HS-27A (cell line): ENCODE data around the gene CCDC7.
"Not testable (repeated sequence)": the region's sequence is repeated elsewhere in the genome, so short reads cannot be mapped to it uniquely, and the experiment has no call there.

Source experiments
- DNase-seq: peaks from one replicate; pipeline ENCODE4 v3.0.0-alpha.2; 2012; ENCODE audit warnings: low read depth, missing footprints

The CCDC7 gene

DNA sequence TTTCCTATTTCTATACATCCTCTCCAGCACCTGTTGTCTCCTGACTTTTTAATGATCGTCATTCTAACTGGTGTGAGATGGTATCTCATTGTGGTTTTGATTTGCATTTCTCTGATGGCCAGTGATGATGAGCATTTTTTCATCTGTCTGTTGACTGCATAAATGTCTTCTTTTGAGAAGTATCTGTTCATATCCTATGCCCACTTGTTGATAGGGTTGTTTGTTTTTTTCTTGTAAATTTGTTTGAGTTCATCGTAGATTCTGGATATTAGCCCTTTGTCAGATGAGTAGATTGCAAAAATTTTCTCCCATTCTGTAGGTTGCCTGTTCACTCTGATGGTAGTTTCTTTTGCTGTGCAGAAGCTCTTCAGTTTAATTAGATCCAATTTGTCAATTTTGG lies 253.7 kb downstream of the CCDC7 start:
- not testable (repeated sequence) for DNase-seq

DNA sequence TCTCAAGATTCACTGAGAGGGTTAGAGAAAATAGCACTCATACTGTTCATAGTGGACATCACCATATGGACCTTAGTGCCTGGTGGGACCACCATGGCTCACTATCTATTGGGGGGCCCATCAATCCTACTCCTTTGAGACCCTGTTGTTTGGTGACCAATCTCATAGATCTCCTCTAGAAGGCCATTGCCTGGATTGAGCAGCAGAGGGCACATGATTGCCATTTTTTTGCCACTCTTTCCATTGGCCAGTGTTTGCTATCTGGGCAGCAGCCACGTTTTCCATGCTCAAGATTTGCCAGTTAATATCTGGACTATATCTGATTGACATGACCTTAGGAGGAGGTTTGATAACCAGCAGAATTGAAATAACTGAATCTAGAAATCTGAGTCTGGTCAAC lies 267.6 kb downstream of the CCDC7 start:
- no peak for DNase-seq

DNA sequence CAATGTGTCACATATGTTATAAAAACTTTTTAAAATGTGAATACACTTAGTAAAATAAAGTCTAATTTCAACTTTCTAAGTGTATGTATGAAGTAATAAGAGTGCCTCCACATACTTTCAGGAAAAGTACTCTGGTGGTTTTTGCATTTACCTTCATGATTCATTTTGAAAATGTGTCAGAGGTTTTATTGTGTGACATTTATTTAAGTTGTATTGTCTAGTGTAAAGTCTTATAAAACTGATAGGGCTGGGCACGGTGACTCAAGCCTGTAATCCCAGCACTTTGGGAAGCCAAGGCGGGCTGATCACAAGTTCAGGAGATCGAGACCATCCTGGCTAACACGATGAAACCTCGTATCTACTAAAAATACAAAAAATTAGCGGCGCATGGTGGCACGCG lies 285.6 kb downstream of the CCDC7 start:
- no peak for DNase-seq

DNA sequence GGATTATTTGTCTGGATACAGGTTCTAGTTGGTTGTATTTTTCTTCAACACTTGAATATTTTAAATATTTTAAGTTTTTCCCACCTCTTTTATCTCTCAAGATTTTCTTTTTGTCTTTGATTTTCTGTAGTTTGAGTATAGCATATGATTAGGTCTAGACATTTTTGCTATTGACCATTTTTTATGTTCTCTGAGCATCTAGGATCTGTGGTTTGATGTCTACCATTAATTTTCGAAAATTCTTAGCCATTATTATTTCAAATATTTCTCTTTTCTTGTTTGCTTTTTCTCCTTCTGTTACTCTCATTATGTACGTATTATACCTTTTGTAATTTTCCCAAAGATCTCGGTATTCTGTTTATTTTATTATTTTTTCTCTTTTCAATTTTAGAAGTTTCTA lies 293.0 kb downstream of the CCDC7 start:
- DNase-seq, result no peak

DNA sequence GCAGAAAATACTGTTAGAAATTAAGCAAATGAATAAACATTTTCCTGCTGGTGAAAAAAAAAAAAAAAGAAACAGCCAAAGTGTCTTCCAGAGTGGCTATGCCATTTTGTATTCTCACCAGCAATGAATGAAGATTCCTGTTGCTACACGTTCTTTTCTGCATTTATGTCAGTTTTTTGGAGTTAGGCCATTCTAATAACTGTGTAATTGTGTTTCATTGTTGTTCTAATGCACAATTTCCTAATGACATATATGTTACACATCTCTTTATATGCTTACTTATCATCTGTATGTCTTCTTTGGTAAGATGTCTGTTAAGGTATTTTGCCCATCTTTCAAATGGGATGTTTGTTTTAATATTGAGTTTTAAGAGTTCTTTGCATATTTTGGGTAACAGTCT lies 298.4 kb downstream of the CCDC7 start:
- DNase-seq, result no peak

DNA sequence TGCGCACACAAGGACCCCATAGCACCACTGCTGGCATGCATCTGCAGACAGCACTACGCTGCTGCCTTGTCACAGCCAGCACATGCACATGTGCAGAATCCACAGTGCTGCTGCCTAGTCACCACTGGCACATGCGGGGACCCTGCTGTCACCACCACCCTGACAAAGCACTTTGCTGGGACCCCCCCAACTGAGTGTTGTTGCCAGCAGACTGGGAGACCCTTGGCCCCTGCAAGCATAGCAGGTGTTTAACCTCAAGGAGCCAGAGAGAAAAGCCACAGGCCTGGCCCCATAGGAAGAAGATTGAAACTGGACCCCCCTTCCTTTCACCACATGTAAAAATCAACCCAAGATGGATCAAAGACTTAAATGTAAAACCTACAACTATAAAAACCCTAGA lies 300.9 kb downstream of the CCDC7 start:
- no peak for DNase-seq

DNA sequence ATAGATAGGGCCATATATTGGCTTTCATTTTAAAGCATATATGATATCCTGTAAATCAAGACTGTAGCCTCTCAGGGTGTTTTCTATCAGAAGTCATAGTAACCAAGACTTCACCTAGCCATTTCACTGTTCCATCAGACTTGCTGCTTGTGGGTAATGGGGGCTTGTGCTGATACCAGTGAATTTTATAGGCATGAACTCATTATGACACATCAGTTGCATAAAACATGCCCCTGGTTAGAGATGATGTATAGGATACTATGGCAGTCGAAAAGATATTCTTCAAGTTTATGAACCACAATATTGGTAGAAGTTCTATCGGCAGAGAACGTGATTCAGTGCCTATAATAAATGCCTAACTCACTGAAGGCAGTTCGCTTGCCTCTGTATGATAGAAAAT lies 305.6 kb downstream of the CCDC7 start:
- DNase-seq, result no peak

DNA sequence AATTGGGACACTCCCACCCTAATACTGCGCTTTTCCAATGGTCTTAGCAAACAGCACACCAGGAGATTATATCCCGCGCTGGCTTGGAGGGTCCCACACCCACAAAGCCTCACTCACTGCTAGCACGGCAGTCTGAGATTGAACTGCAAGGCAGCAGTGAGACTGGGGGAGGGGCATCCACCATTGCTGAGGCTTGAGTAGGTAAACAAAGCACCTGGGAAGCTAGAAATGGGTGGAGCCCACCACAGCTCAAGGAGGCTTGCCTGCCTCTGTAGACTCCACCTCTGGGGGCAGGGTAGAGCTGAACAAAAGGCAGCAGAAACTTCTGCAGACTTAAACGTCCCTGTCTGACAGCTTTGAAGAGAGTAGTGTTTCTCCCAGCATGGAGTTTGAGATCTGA lies 309.0 kb downstream of the CCDC7 start:
- not testable (repeated sequence) for DNase-seq

DNA sequence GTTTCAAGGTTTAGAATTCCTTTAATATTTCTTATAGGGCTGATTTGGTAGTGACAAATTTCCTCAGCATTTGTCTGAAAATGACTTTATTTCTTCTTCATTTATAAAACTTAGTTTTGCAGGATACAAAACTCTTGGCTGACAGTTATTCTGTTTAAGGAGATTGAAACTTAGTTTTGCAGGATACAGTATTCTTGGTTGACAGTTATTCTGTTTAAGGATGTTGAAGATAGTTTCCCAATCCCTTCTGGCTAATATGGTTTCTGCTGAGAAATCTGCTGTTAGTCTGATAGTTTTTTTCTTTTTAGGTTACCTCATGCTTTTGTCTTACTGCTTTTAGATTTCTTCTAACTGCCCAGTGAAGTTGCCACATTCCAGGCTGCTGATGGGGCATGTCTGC lies 325.3 kb downstream of the CCDC7 start:
- DNase-seq, result no peak

DNA sequence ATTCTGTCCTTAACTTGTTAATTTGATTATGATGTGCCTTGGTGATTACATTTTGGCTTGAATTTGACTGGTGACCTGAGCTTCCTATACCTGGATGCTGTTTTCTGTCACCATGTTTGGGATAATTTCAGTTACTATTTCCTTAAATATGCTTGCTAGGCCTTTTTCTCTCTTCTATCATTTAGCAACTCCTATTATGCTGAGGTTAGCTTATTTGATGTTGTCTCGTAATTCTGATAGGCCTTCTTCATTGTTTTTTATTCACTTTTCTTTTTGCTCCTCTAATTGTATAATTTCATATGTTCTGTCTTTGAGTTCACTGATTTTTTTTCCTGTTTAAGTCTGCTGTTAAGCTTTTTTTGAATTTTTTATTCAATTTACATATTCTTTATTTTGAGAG lies 327.2 kb downstream of the CCDC7 start:
- no peak for DNase-seq

DNA sequence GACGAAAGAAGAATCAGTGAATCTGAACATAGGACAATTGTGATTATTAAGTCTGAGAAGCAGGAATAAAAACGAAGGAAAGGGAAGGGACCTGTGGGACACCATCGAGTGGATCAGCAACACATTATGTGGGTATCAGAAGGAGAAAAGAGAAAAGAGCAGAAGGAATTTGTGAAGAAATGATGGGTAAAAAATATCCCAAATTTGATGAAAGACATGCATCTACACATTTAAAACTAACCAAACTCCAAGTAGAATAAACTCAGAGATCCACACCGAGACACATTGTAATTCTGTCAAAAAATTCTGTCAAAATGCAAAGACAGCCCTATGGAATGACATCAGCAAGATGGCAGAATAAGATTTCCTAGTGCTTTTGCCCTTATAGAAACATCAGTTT lies 341.0 kb downstream of the CCDC7 start:
- DNase-seq, result no peak

DNA sequence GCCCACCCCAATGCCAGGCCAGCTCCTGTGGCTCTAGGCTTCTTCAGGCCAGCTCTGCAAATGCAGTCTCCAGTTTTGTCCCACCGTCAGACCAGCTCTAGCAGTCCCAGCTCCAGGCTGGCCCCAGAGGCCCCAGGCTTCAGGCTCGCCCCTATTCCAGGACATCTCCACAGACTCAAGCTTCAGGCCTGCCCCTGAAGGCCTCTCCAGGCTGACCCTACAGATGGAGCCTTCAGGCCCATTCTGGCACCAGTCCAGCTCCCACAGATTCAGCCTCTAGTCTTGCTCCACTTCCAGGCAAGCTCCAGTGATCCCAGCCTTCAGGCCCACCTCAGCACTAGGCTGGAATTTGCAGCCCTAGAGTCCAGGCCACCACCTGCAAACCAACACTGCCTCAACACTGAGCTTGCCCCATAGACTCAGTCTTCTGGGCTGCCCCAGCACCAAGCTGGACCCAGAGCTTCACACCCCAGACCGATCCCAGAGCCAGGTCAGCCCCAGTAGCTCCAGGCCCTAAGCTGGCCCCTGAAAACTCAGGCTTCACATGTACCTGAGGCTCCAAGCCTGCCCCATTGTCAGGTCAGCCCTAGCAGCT lies 341.8 kb downstream of the CCDC7 start:
- no peak for DNase-seq

DNA sequence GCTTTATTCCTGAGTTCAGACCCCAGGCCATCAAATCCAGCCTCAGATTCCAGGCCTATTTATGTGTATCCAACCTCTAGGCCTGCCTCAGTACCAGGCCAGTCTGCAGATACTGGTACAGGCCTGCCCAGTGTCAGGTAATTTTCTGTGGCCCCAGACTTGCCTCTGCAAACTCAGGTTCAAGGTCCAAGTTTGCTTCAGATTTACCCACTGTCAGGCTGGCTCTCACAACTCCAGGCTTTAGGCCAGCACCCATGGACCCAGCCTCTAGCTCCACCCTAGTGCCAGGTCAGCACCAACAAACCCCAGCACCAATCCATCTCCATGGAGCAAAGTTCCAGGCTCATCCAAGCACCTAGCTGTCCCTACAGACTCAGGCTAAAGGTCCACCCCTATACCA lies 342.4 kb downstream of the CCDC7 start:
- DNase-seq, result no peak

DNA sequence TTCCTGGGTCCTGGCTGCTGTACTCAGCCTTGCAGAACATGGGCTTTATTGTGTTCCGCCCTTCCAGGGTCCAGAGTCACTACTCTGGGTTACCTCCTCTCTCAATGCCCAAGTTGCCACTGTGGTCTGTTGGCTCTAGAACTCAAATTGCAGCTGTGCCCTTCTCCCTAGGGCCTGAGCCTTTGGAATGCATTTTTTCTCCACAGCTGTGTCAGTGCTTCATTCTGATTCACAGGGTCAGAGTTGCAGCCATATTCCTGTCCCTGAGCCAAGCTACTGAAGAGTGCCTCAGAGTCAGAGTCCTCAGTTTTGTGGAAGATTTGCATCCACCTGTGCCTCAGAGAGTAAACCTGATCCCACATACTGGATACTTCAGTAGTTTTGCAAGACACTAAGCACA lies 344.5 kb downstream of the CCDC7 start:
- no peak for DNase-seq

DNA sequence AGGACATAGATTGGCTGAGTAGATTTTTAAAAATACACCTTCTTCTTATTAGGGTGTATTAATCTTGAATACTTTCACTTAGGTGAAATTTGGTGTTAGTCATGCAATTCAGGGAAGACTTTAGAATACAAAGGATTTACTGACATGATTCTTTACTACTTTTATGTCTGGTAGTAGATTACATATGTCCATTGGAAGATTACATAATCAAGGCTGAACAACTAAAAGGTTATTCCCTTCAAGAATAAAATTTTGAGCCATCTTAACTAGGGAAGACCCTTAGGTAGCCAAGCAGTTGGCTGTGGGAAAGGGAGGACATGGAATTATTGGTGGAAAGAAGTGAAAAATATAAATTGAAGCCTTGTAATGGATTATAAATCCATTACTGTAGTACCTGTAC lies 347.1 kb downstream of the CCDC7 start:
- no peak for DNase-seq

DNA sequence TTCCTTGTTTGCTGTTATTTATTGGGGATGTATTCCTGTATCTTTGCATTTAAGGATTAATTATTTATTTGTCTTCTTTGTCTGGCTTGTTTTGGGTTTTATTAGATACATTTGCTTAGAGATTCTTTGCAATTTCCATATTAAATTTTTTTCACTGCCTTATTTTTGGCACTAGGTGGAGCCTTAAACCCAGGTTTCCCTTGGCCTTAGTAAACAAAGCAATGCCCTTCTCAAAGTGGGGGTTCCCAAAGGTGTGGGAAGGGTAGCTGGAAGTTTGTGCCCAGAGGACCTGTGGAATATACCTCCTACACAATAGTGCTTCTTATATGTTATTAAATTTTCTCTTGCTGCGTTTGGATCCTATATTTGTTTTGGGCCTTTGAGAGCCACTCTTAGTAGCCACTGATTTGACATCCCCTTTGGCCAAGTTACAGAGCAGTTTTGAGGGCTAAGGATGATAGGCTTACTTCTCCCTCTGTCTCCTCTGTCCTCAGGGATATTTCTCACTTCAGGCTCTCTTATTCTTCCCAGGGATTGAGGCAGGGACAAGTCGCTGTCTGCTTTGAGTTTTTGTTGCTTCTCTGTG lies 349.8 kb downstream of the CCDC7 start:
- no peak for DNase-seq

DNA sequence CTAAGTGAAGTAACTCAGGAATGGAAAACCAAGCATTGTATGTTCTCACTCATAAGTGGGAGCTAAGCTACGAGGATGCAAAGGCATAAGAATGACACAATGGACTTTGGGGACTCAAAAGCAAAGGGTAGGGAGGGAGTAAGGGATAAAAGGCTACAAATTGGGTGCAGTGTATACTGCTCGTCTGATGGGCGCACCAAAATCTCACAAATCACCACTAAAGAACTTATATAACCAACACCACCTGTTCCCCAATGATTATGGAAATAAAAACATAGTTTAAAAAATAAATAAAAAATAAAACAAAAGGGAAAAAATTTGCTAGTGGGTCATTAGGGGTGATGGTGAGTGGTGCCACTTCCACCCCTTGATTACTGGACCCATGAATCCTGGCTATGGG lies 351.5 kb downstream of the CCDC7 start:
- DNase-seq, result not testable (repeated sequence)

DNA sequence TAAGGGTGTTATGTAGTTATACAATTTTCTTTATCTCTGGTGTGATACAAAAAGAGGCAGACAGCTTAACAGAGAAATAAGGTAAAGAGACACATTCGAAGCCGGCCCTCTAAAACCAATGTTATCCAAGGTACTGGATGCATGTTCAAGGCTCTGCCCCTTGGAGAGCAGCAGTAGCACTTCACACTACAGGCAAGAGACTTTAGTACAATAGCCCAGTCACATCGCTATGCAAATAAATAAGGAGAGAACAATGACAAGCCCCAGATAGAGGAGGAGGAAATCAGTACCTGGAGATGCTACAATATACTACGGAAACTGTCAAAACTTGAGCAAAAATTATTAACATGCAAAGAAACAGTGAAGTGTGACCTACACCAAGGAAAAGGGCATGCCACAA lies 401.0 kb downstream of the CCDC7 start:
- DNase-seq, result no peak

DNA sequence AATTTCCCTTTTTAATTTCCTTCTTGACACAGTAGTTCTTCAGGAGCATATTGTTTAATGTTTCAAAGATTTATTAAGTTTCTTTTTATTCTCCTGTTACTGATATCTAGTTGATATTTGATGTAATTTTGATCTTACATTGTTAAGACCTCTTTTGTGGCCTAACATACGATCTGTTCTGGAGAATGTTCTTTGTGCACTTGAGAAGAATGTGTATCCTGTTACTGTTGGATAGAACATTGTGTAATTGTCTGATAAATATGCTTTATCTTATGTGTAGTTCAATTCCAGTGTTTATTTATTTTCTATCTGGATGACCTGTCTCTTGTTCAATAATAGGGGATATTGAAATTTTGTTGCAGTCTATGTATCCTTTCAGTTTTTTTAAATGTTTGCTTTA lies 405.4 kb downstream of the CCDC7 start:
- no peak for DNase-seq

DNA sequence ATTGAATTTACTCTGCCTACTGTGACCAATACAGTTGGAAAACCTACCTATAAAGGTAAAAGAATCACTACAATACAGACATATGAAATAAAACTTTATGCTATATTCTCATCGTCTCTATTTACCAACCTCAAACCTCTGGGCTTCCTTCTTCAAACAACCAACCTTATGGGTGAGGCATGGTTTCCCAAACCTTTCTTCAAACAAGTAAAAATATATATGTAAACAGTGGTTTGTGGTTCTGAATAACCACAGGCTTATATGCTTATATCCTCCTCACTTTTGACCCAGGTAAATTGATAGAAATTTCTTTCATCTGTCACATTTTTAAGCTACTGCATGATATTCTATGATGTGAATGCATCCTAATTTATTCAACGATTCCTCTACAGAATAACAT lies 408.5 kb downstream of the CCDC7 start:
- DNase-seq, result no peak

DNA sequence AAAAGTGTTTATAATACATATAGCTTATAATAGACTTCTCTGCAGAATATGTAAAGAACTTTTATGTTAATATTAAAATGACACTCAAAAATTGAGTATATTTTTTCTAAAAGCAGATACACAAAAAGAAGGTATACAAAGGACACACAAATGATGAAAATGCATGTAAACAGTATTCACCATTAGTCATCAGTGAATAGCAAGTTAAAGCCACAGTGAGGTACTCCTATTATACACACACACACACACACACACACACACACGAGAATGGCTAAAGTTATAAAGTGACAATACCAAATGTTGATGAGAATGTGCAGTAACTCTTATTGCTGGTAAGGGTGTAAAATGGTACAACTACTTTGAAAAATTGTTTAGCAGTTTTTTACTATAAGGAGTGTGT lies 419.2 kb downstream of the CCDC7 start:
- DNase-seq, result no peak

DNA sequence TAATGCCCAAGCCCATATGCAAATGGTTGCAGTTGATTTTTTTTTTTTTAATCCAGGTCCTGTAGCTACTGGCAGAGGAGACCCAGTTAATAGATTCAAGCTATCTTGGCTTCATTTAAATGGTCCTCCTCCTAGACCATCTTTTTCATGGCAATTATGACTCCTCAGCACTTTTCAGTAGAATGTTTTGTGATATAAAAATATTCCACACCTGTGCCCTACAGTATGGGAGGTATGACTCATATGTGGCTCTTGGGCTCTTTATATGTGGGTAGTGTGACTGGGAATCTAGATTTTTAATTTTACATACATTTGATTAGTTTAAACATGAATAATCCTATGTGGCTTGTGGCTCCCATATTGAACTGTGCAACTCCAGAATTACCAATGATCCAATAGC lies 432.0 kb downstream of the CCDC7 start:
- DNase-seq, result no peak

DNA sequence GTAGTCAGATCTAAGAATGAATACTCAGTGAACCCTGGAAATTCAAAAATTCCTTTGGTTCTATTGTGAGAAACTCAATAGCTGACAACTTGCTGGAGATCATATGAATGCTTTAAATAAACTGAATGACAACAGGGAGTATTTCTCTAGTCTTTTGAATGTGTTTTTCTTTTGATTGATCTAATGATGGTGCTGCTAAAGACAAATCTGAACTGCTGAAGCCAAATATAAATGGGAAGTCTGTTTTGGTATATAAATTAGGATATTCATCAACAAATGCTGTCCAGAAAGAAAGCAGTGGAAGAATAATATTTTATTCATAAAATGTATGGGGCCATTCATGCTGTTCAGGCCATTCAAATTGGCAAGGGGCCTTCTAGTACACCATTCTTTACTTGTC lies 432.7 kb downstream of the CCDC7 start:
- no peak for DNase-seq

DNA sequence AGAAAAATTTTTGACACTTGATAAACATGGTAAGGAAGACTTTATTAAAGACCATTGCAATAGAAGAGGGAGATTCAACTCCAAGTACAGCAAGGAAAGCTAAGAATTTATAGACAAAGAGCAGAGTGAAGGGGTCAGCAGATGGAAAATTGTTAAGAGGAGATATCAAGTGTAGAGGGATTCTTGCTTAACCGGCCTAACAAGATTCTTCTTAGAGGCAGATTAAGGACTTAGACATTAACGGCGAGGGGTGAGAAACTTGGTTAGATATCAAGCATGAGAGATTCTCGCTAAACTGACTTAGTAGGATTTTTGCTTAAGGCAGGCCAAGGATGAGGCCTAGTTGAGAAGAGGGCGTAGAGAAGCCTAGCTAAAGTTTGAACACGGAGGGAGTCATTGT lies 436.1 kb downstream of the CCDC7 start:
- no peak for DNase-seq

DNA sequence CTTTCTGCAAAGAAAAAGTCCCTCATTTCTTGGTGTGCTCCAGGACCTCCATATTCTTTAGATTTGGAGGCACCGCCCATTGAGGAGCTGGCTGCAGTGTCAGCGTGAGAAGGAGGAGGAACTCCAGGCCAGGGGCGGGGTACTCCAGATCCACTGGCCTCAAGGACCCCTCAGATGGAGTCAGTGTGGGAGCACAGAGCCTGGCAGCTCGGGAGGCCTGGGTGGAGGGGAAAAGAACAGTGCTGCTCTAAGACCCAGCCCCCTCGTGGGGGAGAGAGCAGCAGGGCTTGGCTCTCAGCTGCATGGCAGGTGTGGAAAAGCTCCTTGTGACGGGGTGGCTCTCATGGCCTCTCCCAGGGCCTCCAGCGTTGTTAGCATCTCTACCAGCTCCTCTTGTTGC lies 441.5 kb downstream of the CCDC7 start:
- DNase-seq, result no peak
